WTC11 (cell line): ENCODE results near the gene KSR1. TPM values are rescaled to one million over a fixed set of nuclear protein-coding genes. Genes with fewer than 3 reads are reported as not detected.

Experiments used
- AFF4 ChIP-seq: sonication (generic); formaldehyde crosslinking; IDR thresholded peaks from 2 replicates; pipeline ENCODE4 v1.8.1; 2023; ENCODE audit warnings: mild to moderate bottlenecking, missing genetic modification reagents, borderline replicate concordance
- ATF1 ChIP-seq: sonication (generic); formaldehyde crosslinking; IDR thresholded peaks from 2 replicates; pipeline ENCODE4 v1.8.1; 2023; ENCODE audit warnings: mild to moderate bottlenecking, moderate library complexity, missing genetic modification reagents
- E2F4 ChIP-seq: sonication (generic); formaldehyde crosslinking; IDR thresholded peaks from 2 replicates; pipeline ENCODE4 v1.8.1; 2022; ENCODE audit warnings: low read depth, mild to moderate bottlenecking, moderate library complexity, missing genetic modification reagents, borderline replicate concordance
- E2F5 ChIP-seq: sonication (generic); formaldehyde crosslinking; IDR thresholded peaks from 2 replicates; pipeline ENCODE4 v1.8.1; 2022; ENCODE audit warnings: mild to moderate bottlenecking, moderate library complexity, missing genetic modification reagents
- GRHL2 ChIP-seq: fragments of 250-450 bp; sonication (Bioruptor Pico); IDR thresholded peaks from 2 replicates; pipeline ENCODE4 v1.8.0; 2022; ENCODE audit warnings: mild to moderate bottlenecking, moderate library complexity; ENCODE audit not compliant: insufficient replicate concordance, severe bottlenecking
- HMGA2 ChIP-seq: fragments of 250-450 bp; sonication (Bioruptor Pico); IDR thresholded peaks from 2 replicates; pipeline ENCODE4 v1.4.0; 2021; ENCODE audit warnings: mild to moderate bottlenecking, moderate library complexity
- MXD4 ChIP-seq: fragments of 250-450 bp; sonication (Bioruptor Pico); IDR thresholded peaks from 2 replicates; pipeline ENCODE4 v1.8.0; 2021; ENCODE audit warnings: mild to moderate bottlenecking, moderate library complexity, borderline replicate concordance
- NR2C2 ChIP-seq: sonication (generic); formaldehyde crosslinking; IDR thresholded peaks from 2 replicates; pipeline ENCODE4 v1.8.0; 2022; ENCODE audit warnings: mild to moderate bottlenecking, missing genetic modification reagents
- OVOL2 ChIP-seq: fragments of 250-450 bp; sonication (Bioruptor Pico); IDR thresholded peaks from 2 replicates; pipeline ENCODE4 v1.9.0; 2021; ENCODE audit warnings: mild to moderate bottlenecking, borderline replicate concordance
- PRRX2 ChIP-seq: fragments of 250-450 bp; sonication (Bioruptor Pico); IDR thresholded peaks from 2 replicates; pipeline ENCODE4 v1.8.0; 2021; ENCODE audit warnings: mild to moderate bottlenecking
- SMAD4 ChIP-seq: sonication (generic); formaldehyde crosslinking; IDR thresholded peaks from 2 replicates; pipeline ENCODE4 v1.8.0; 2022; ENCODE audit warnings: mild to moderate bottlenecking, missing genetic modification reagents
- ZMAT4 ChIP-seq: fragments of 250-450 bp; sonication (Bioruptor Pico); IDR thresholded peaks from 2 replicates; pipeline ENCODE4 v1.9.0; 2021; ENCODE audit warnings: mild to moderate bottlenecking
- ZNF219 ChIP-seq: sonication (generic); formaldehyde crosslinking; IDR thresholded peaks from 2 replicates; pipeline ENCODE4 v1.8.0; 2023; ENCODE audit warnings: missing genetic modification reagents, mild to moderate bottlenecking, borderline replicate concordance
- ZNF232 ChIP-seq: sonication (generic); formaldehyde crosslinking; IDR thresholded peaks from 2 replicates; pipeline ENCODE4 v1.8.0; 2022; ENCODE audit warnings: mild to moderate bottlenecking, missing genetic modification reagents
- ZNF423 ChIP-seq: fragments of 250-450 bp; sonication (Bioruptor Pico); IDR thresholded peaks from 2 replicates; pipeline ENCODE4 v2.1.2; 2022; ENCODE audit warnings: mild to moderate bottlenecking, moderate library complexity
- total RNA-seq: library from RNA; stranded (reverse); gene quantifications from 3 replicates; pipeline ENCODE4 v1.2.3, GENCODE V29; 2021
- TF ChIP-seq, protein P1 (sequence below): sonication (generic); formaldehyde crosslinking; IDR thresholded peaks from 2 replicates; pipeline ENCODE4 v1.8.0; 2023; ENCODE audit warnings: missing genetic modification reagents, mild to moderate bottlenecking, borderline replicate concordance
- TF ChIP-seq, protein P2 (sequence below): fragments of 250-450 bp; sonication (Bioruptor Pico); IDR thresholded peaks from 2 replicates; pipeline ENCODE4 v1.9.0; 2021; ENCODE audit warnings: mild to moderate bottlenecking, borderline replicate concordance
- TF ChIP-seq, protein P3 (sequence below): sonication (generic); formaldehyde crosslinking; IDR thresholded peaks from 2 replicates; pipeline ENCODE4 v1.8.1; 2023; ENCODE audit warnings: mild to moderate bottlenecking, moderate library complexity, missing genetic modification reagents
- TF ChIP-seq, protein P4 (sequence below): sonication (generic); formaldehyde crosslinking; IDR thresholded peaks from 2 replicates; pipeline ENCODE4 v1.8.1; 2022; ENCODE audit warnings: mild to moderate bottlenecking, missing genetic modification reagents, moderate library complexity, borderline replicate concordance

The KSR1 gene
- total RNA-seq, 1 experiment from 2014 or later = 45.5 TPM

- TF ChIP-seq, protein P1, sequence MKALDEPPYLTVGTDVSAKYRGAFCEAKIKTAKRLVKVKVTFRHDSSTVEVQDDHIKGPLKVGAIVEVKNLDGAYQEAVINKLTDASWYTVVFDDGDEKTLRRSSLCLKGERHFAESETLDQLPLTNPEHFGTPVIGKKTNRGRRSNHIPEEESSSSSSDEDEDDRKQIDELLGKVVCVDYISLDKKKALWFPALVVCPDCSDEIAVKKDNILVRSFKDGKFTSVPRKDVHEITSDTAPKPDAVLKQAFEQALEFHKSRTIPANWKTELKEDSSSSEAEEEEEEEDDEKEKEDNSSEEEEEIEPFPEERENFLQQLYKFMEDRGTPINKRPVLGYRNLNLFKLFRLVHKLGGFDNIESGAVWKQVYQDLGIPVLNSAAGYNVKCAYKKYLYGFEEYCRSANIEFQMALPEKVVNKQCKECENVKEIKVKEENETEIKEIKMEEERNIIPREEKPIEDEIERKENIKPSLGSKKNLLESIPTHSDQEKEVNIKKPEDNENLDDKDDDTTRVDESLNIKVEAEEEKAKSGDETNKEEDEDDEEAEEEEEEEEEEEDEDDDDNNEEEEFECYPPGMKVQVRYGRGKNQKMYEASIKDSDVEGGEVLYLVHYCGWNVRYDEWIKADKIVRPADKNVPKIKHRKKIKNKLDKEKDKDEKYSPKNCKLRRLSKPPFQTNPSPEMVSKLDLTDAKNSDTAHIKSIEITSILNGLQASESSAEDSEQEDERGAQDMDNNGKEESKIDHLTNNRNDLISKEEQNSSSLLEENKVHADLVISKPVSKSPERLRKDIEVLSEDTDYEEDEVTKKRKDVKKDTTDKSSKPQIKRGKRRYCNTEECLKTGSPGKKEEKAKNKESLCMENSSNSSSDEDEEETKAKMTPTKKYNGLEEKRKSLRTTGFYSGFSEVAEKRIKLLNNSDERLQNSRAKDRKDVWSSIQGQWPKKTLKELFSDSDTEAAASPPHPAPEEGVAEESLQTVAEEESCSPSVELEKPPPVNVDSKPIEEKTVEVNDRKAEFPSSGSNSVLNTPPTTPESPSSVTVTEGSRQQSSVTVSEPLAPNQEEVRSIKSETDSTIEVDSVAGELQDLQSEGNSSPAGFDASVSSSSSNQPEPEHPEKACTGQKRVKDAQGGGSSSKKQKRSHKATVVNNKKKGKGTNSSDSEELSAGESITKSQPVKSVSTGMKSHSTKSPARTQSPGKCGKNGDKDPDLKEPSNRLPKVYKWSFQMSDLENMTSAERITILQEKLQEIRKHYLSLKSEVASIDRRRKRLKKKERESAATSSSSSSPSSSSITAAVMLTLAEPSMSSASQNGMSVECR (CRISPR knock-in tag) = 0 out of 2 replicates have a peak, but pooled peaks have one; percentile 2
- TF ChIP-seq ZNF232 (CRISPR knock-in tag) (no peak), ZNF423 (CRISPR knock-in tag) (peak; percentile 90), SMAD4 (CRISPR knock-in tag) (no peak), E2F4 (no peak), NR2C2 (CRISPR knock-in tag) (no peak), PRRX2 (CRISPR knock-in tag) (no peak), ZNF219 (CRISPR knock-in tag) (no peak), MXD4 (no peak), HMGA2 (no peak), ATF1 (no peak), ZMAT4 (CRISPR knock-in tag) (0 out of 2 replicates have a peak, but pooled peaks have one; percentile 41), AFF4 (CRISPR knock-in tag) (no peak), E2F5 (CRISPR knock-in tag) (no peak), GRHL2 (no peak), OVOL2 (CRISPR knock-in tag) (no peak)
- TF ChIP-seq, protein P2, sequence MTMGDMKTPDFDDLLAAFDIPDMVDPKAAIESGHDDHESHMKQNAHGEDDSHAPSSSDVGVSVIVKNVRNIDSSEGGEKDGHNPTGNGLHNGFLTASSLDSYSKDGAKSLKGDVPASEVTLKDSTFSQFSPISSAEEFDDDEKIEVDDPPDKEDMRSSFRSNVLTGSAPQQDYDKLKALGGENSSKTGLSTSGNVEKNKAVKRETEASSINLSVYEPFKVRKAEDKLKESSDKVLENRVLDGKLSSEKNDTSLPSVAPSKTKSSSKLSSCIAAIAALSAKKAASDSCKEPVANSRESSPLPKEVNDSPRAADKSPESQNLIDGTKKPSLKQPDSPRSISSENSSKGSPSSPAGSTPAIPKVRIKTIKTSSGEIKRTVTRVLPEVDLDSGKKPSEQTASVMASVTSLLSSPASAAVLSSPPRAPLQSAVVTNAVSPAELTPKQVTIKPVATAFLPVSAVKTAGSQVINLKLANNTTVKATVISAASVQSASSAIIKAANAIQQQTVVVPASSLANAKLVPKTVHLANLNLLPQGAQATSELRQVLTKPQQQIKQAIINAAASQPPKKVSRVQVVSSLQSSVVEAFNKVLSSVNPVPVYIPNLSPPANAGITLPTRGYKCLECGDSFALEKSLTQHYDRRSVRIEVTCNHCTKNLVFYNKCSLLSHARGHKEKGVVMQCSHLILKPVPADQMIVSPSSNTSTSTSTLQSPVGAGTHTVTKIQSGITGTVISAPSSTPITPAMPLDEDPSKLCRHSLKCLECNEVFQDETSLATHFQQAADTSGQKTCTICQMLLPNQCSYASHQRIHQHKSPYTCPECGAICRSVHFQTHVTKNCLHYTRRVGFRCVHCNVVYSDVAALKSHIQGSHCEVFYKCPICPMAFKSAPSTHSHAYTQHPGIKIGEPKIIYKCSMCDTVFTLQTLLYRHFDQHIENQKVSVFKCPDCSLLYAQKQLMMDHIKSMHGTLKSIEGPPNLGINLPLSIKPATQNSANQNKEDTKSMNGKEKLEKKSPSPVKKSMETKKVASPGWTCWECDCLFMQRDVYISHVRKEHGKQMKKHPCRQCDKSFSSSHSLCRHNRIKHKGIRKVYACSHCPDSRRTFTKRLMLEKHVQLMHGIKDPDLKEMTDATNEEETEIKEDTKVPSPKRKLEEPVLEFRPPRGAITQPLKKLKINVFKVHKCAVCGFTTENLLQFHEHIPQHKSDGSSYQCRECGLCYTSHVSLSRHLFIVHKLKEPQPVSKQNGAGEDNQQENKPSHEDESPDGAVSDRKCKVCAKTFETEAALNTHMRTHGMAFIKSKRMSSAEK = no peak
- TF ChIP-seq, protein P3, sequence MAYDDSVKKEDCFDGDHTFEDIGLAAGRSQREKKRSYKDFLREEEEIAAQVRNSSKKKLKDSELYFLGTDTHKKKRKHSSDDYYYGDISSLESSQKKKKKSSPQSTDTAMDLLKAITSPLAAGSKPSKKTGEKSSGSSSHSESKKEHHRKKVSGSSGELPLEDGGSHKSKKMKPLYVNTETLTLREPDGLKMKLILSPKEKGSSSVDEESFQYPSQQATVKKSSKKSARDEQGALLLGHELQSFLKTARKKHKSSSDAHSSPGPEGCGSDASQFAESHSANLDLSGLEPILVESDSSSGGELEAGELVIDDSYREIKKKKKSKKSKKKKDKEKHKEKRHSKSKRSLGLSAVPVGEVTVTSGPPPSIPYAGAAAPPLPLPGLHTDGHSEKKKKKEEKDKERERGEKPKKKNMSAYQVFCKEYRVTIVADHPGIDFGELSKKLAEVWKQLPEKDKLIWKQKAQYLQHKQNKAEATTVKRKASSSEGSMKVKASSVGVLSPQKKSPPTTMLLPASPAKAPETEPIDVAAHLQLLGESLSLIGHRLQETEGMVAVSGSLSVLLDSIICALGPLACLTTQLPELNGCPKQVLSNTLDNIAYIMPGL (CRISPR knock-in tag) = 0 out of 2 replicates have a peak, but pooled peaks have one; percentile 62
- TF ChIP-seq, protein P4, sequence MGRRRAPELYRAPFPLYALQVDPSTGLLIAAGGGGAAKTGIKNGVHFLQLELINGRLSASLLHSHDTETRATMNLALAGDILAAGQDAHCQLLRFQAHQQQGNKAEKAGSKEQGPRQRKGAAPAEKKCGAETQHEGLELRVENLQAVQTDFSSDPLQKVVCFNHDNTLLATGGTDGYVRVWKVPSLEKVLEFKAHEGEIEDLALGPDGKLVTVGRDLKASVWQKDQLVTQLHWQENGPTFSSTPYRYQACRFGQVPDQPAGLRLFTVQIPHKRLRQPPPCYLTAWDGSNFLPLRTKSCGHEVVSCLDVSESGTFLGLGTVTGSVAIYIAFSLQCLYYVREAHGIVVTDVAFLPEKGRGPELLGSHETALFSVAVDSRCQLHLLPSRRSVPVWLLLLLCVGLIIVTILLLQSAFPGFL (CRISPR knock-in tag) = no peak
Observed at GRCh38 chr17:27455914-27456680, at the start of gene KSR1 (continued).
